Tibial nerve (tissue), 3 donors: Measurements from ENCODE around the gene PDK3.

Source experiments
- CTCF ChIP-seq, 5 experiments: fragments of 200-600 bp in 3 of 5; fragments of 450-650 bp in 2 of 5; sonication (generic) in 3 of 5; IDR thresholded peaks; one replicate each; pipeline ENCODE4 v1.5.1; 2016 to 2019; ENCODE audit warnings: antibody characterized with exemption in 5 of 5, mild to moderate bottlenecking in 3 of 5, moderate library complexity in 2 of 5
- POLR2A ChIP-seq, 2 donors: fragments of 450-650 bp; IDR thresholded peaks; one replicate each; pipeline ENCODE4 v1.6.1; 2017; ENCODE audit warnings: antibody characterized with exemption in 2 of 2, mild to moderate bottlenecking in 2 of 2, moderate library complexity in 2 of 2

GRCh38 chrX:24480400-24480865 lies 15.3 kb downstream of the PDK3 start:
- TF ChIP-seq POLR2A (IDR thresholded peaks at IDR 0.05) (no peak), CTCF (IDR thresholded peaks at IDR 0.05) (no peak)
